H1 (cell line): Measurements from ENCODE around the gene DCDC2. TPM values are rescaled to one million over a fixed set of nuclear protein-coding genes. Genes with fewer than 3 reads are reported as not detected.

Source experiments
- ATF3 ChIP-seq: IDR thresholded peaks from 2 replicates; pipeline ENCODE4 v1.6.1; 2011; ENCODE audit warnings: low read depth, mild to moderate bottlenecking, low read length; ENCODE audit not compliant: insufficient read depth
- BRCA1 ChIP-seq: IDR thresholded peaks from 2 replicates; pipeline ENCODE4 v1.6.1; 2012; ENCODE audit warnings: low read depth, low read length, improper control_type of control experiment
- CREB1 ChIP-seq: IDR thresholded peaks from 2 replicates; pipeline ENCODE4 v1.6.1; 2012; ENCODE audit warnings: inconsistent platforms
- EZH2 ChIP-seq: fragments of 200-600 bp; sonication (generic); IDR thresholded peaks from 2 replicates; pipeline ENCODE4 v1.7.1; 2012; ENCODE audit warnings: low read depth, mild to moderate bottlenecking, moderate library complexity, low read length, inconsistent platforms; ENCODE audit not compliant: severe bottlenecking
- NANOG ChIP-seq: IDR thresholded peaks from 2 replicates; pipeline ENCODE4 v1.6.1; 2011; ENCODE audit warnings: low read length, low read depth, mild to moderate bottlenecking, inconsistent platforms; ENCODE audit not compliant: insufficient read depth, poor library complexity, severe bottlenecking
- SIN3A ChIP-seq, 2 experiments: IDR thresholded peaks in 1 of 2; conservative IDR thresholded peaks in 1 of 2; 2 replicates each; pipeline ENCODE4 v1.6.1; 2011 to 2012; ENCODE audit warnings: low read length in 2 of 2, improper control_type of control experiment in 1 of 2, low read depth in 1 of 2, mild to moderate bottlenecking in 1 of 2
- TAF1 ChIP-seq: IDR thresholded peaks from 2 replicates; pipeline ENCODE4 v1.6.1; 2011; ENCODE audit warnings: mild to moderate bottlenecking, low read depth, low read length
- TAF7 ChIP-seq: optimal IDR thresholded peaks from 2 replicates; pipeline ENCODE3; 2011; ENCODE audit warnings: low read depth, mild to moderate bottlenecking, inconsistent platforms, low read length, moderate library complexity, borderline replicate concordance
- polyA plus RNA-seq, 7 experiments: library from polyadenylated mRNA; depleted of rRNA in 3 of 7; stranded (reverse) in 5 of 7; unstranded in 2 of 7; fragments of >200 nt in 5 of 7; fragments of 200-250 nt in 2 of 7; gene quantifications; 1 replicate in 5 of 7; 2 replicates in 1 of 7; 4 replicates in 1 of 7; pipeline versions ENCODE4 v1.2.1 to v1.2.3, GENCODE V29; 2011 to 2013; ENCODE audit warnings: missing spikeins in 2 of 7, mixed read lengths in 2 of 7
- total RNA-seq: library from RNA; stranded (reverse); fragmentation: NEBNext Ultra II Directional; extraction: Animal tissue kit (Norgen Biotek cat#: 25700); gene quantifications from 2 replicates; pipeline ENCODE4 v1.2.1, GENCODE V29; 2021
- TF ChIP-seq, protein P1 (sequence below): IDR thresholded peaks from 2 replicates; pipeline ENCODE4 v1.6.1; 2011; ENCODE audit warnings: low read length, improper control_type of control experiment

DCDC2 gene
- total and polyA plus RNA-seq, 2 of the 8 experiments (the other 6 are each of a cell fraction or from before 2014, with no cell fraction given), result 0.03 to 0.15 TPM

- no peak for TF ChIP-seq TAF7
- no peak for TF ChIP-seq NANOG
- TF ChIP-seq, protein P1, sequence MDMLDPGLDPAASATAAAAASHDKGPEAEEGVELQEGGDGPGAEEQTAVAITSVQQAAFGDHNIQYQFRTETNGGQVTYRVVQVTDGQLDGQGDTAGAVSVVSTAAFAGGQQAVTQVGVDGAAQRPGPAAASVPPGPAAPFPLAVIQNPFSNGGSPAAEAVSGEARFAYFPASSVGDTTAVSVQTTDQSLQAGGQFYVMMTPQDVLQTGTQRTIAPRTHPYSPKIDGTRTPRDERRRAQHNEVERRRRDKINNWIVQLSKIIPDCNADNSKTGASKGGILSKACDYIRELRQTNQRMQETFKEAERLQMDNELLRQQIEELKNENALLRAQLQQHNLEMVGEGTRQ, result no peak
- TF ChIP-seq CREB1, result no peak
- TF ChIP-seq BRCA1, result no peak
- TF ChIP-seq TAF1, result no peak
- no peak for TF ChIP-seq EZH2
- no peak for TF ChIP-seq ATF3
- TF ChIP-seq SIN3A (conservative IDR thresholded peaks at IDR 0.05 in 1 of 2, IDR thresholded peaks at IDR 0.05 in 1 of 2; ENCODE audit: low read depth in 1 of 2, low read length in 2 of 2), result no peak
Observed at GRCh38 chr6:24187965-24188577, 169.8 kb downstream of the DCDC2 start (continued).
